HG02610 (cell line): ENCODE measurements around the gene PRG2.
"Not testable (repeated sequence)": the region's sequence is repeated elsewhere in the genome, so short reads cannot be mapped to it uniquely, and the experiment has no call there.

Source experiments
- ATAC-seq: cut with Tn5 transposase; IDR thresholded peaks from one replicate; pipeline ENCODE4 v1.9.1; 2021; ENCODE audit warnings: mild to moderate bottlenecking, moderate library complexity; ENCODE audit not compliant: unreplicated experiment

The PRG2 gene

GRCh38 chr11:57370251-57370650, 20.2 kb downstream of the PRG2 start:
- ATAC-seq = no peak

DNA sequence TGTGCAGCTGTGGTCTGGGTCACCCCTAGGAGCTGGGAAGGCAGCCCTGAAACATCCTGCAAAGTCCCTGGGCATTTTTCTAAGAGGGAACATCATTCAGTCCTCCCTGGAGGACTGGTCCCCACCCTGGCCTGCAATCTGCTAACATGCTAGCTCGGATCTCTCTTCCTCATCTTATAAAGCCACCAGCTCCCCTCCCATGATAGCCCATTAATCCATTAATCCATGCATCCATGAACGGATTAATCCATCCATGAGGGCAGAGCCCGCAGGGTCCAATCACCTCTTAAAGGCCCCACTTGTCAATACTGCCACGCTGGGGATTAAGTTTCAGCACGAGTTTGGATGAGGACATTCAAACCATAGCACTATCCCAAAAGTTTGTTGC, 21.6 kb downstream of the PRG2 start:
- ATAC-seq = no peak

DNA sequence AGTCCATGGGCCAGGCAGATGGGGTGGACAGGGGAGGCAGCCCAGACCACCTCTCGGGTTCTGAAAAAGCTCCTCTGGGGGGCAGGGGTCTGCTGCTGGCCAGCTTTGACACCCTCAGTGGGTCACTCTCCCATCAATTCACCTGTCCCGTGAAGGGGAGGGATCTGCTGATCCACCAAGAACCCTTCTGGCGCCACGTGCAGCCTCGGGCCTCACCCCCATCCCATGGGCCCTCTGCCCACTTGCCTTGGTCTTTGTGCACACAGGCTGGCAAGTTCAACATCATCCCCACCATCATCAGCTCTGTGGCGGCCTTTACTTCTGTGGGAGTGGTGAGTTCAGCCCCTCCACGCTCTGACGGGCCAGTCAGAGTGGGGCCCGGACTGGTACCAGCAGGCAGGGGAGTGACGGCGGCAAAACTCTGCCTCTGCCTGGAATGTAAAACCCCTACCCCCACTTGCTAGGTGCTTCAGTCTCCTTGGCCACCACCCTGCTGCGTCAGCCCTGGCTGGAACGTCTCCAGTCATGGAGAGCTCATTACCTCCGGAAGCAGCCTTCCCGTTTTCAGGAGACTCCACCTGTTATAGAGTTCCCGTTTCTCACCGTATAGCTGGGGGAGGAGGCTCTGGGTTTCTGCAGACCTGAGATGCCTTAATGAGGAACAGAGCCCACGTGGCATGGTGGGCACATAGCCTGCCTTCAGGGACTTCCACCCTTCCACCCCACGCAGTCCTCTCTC, 22.2 kb downstream of the PRG2 start:
- ATAC-seq = no peak

- ATAC-seq = no peak
Observed at GRCh38 chr11:57364851-57365660, 25.4 kb downstream of the PRG2 start.

GRCh38 chr11:57363131-57364080, 27.0 kb downstream of the PRG2 start:
- no peak for ATAC-seq

GRCh38 chr11:57361926-57362325, 28.5 kb downstream of the PRG2 start:
- ATAC-seq = no peak

GRCh38 chr11:57361420-57361819, 29.0 kb downstream of the PRG2 start:
- ATAC-seq = not testable (repeated sequence)

- no peak for ATAC-seq
Observed at GRCh38 chr11:57360991-57361390, 29.5 kb downstream of the PRG2 start.

DNA sequence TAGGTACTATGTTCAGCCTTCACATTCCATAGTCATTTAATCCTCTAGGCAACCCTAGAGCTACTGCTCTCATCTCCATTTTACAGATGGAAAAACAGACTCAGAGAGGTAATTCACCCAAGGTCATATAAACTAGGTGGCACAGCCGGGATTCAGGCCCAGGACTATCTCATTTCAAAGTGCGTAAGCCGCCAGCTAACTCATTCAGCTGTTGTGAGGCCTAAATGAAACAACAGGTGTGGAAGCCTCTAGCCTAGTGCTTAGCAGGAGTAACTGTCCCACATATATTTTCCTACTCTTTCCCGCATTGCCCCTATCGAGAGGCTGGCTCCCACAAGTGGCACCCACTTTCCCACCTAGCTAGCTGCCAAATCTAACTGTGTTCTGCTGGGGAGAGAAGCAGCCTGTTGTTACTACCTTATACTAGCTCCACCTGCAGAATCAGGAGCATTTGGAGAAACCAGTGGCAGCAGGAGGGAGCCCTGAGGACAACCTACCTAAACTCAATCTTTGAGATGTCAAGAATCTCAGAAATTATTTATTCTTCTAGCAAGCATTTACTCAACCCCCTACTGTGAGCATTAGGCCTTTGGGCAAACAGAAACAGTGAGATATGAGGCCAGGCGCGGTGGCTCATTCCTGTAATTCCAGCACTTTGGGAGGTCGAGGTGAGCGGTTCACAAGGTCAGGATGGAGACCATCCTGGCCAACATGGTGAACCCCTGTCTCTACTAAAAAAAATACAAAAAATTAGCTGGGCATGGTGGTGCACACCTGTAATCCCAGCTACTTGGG, 30.4 kb downstream of the PRG2 start:
- no peak for ATAC-seq

- no peak for ATAC-seq
Observed at GRCh38 chr11:57359396-57359795, 31.1 kb downstream of the PRG2 start.

- no peak for ATAC-seq
Observed at GRCh38 chr11:57358991-57359390, 31.5 kb downstream of the PRG2 start.

GRCh38 chr11:57358543-57358961, 31.9 kb downstream of the PRG2 start:
- no peak for ATAC-seq

GRCh38 chr11:57357856-57358255, 32.6 kb downstream of the PRG2 start:
- no peak for ATAC-seq

DNA sequence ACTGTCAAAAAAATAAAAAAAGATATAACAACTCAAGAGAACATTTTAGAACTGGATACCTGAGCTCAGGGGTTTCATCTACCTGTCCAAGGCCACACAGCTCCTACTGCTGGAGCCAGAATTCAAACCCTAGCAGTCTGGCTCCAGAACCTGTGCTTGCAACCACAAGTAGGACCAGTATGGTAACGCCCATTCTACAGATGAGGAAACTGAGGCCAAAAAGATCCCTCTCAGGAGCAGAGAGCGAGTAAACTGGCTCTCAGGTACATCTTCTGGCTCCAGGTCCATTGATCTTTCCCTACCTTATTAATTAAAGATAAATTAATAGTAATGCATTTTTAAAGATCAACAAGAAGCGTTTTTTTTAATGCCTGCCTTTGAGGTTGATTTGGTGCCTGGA, 33.1 kb downstream of the PRG2 start:
- ATAC-seq = no peak

- ATAC-seq = no peak
Observed at GRCh38 chr11:57356268-57356667, 34.2 kb downstream of the PRG2 start.

DNA sequence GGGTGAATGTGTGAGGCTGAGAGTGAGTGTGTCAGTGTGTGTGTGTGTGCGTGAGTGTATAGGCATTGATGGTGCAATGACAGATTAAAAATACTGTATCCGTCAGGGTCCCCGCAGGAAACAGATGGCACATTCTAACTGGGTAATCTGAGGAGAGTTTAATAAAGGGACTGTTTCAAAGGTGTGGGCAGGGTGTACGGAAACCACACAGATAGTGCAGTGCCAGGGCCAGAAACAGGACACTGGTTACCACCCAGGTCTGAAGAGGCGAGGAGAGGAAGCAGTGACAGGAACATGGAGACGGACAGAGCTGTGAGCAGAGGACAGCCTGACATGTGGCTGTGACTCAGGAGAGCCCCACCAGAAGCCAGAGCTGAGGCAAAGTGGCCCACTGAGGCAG, 35.8 kb downstream of the PRG2 start:
- ATAC-seq = no peak

GRCh38 chr11:57353852-57354251, 36.6 kb downstream of the PRG2 start:
- ATAC-seq = no peak

DNA sequence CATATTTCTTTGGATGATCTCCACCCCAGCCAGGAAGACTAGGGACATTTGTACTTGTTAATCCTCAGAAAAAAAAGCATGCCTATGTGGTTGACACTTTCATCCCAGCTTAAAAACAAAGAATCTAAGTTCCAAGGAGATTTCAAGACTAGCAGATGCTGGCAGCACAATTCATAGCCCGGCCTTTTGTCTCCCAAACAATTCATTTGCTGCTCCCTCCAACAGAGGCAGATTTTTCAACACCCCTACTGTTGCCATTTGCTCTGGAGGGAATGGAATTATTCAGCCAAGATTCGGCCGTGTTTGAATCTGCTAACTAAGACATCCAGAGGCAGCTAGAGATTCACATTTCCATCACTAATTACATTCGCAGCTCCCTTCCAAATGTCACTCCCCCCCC, 37.0 kb downstream of the PRG2 start:
- no peak for ATAC-seq

DNA sequence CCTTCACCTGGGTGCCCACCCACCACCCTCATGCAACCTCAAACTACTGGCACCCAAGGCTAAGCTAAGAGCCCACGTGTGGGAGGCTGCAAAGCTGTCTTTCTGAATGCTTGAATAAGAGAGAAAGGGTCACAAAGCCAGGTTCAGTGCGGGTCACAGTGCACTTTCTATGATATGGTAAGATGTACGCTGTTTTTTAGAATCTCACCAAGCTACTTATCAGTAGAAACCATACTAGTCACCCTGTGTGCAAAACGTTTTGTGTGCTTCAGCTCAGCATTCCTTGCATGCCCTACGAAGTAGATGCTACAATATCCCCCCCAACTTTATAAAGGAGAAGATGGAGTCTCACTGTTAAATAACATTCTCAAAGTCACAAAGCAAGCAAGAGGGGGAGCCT, 37.4 kb downstream of the PRG2 start:
- no peak for ATAC-seq

DNA sequence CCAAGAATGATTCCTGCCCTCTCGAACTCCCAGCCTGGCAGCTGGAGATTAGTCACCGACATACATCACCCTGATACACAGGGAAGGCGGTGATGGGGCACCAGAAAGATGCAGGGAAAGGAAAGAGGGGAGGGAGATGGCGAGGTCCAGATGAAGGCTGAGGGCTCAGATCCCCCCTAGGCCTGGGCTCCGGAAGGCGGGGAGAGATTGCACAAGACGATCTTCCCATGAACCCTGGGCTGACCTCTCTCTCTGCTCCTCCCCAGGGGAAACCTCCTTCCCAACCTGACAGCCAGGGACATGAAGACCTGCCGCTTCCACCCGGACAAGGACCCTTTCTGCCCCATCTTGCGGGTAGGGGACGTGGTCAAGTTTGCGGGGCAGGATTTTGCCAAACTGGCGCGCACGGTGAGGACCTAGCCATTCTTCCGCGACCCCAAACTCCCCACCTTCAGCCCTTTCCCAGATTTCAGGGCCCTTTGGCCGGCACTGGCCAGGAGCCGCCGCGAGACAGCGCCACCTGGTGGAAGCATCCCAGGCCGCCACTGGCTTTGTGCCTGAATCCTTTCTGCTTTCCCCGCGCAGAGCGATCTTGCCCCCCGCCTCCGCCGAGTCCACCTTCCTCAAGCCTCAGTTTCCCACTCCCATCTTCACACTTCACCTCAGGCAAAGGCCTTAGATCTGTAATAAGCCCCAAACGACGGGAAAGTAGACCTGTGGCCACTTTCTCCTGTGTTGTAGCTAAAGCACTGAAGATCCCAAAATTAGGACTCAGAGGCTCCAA, 40.8 kb downstream of the PRG2 start:
- ATAC-seq = no peak
